ENCODE results near the gene TBC1D32.
A peak's percentile ranks its signal among the peaks of the same experiment; 100 is the strongest.
"Not testable (repeated sequence)": the region's sequence is repeated elsewhere in the genome, so short reads cannot be mapped to it uniquely, and the experiment has no call there.

The TBC1D32 gene

DNA sequence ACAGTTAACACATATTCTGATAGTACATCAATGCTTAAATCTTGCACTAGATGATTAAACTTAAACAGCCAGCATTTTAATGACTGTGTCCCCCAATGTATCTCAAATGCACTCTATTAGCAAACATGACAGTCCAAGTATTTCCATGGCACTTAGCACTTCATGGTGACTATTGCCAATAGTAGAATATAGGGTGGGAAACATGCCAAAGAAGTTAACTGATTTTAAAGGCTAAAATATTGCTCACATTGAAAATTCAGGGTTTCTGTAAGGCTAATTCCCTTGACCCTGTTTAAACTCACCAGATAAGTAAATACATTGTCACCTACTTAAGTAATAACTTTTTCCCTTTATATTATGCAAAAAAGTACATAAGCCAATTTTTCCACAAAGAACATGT, 266.9 kb downstream of the TBC1D32 start:
- TF ChIP-seq CTCF (IDR thresholded peaks at IDR 0.05; ENCODE audit: extremely low read depth, missing control alignments): no peak
- DNase-seq (ENCODE audit: low spot score): no peak

DNA sequence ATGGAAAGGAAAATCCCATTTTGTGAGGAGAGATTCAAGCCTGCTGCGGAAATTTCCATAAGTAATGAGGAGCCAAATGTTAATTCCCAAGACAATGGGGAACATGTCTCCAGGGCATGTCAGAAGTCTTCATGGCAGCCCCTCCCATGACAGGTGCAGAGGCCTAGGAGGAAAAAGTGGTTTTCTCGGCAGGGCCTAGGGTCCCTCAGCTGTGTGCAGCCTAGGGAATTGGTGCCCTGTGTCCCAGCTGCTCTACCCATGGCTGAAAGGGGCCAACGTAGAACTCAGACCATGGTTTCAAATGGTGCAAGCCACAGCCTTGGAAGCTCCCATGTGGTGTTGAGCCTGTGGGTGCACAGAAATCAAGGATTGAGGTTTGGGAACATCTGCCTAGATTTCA, 269.9 kb downstream of the TBC1D32 start:
- DNase-seq (ENCODE audit: low spot score): no peak
- no peak for TF ChIP-seq CTCF (IDR thresholded peaks at IDR 0.05; ENCODE audit: extremely low read depth, missing control alignments)

DNA sequence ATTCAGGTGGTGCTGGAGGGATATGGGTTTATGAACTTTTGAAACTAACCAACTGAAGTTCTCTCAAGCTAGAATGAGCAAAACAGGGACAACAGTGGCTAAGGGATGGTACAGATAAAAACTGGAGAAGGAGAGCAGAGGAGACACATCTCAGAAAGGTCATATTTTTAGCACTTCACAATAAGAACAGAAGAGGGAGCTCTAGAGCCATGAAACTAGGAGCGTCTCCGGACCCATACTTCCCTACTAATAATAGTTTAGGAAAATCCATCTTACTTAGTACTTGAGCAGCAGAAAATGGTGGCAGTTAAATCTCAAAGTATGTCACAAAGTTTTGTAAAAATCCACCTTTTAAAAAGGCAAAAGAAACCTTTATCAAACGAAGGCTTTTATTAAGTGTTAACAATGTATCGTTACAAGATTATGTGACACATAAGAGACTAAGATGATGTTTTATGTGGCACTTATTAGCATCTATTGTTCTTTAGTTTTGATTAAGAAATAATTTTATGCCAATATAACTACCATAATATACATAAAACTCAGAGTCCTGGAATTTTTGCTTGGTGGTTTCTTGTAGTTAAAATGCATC, 278.6 kb downstream of the TBC1D32 start:
- DNase-seq (ENCODE audit: low spot score): peak; percentile 32
- TF ChIP-seq CTCF (IDR thresholded peaks at IDR 0.05; ENCODE audit: extremely low read depth, missing control alignments): peak; percentile 34

DNA sequence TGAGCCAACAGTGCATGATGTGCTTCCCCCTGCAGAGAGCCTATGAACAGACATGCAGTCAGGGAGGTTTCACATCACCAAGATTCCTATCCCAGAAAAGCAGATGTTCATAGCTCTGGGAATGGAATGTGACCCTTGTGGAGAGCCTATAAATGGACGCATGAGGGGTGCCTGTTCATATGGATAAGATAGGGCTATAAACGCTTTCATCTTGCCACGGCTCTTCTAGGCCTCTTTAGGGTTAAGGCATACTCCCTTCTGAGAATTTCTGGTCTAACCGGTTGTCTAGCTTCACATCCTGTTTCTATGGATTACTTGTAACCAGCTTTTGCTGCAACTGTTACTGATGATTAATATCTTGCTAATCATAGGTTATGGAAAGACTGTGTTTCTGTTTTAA, 285.7 kb downstream of the TBC1D32 start:
- DNase-seq (ENCODE audit: low spot score): not testable (repeated sequence)

- not testable (repeated sequence) for DNase-seq (ENCODE audit: low spot score)
Measured at GRCh38 chr6:121044905-121045304, 289.4 kb downstream of the TBC1D32 start.

DNA sequence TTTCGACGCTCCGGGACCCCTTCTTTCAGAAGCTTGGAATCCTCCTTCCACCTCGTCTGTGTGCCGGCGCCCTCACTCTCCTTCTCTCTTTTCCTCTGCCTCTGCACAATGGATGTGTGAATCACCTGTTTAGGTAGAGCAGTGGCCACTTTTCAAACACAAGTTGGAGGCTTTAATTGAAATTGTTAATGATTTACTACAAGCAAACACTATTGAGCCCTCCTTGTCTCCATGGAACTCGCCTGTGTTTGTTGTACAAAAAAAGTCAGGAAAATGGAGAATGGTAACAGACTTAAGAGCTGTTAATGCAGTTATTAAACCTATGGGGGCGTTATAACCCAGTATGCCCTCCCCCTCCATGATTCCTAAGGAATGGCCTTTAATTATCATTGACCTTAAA, 290.6 kb downstream of the TBC1D32 start:
- DNase-seq (ENCODE audit: low spot score): not testable (repeated sequence)

DNA sequence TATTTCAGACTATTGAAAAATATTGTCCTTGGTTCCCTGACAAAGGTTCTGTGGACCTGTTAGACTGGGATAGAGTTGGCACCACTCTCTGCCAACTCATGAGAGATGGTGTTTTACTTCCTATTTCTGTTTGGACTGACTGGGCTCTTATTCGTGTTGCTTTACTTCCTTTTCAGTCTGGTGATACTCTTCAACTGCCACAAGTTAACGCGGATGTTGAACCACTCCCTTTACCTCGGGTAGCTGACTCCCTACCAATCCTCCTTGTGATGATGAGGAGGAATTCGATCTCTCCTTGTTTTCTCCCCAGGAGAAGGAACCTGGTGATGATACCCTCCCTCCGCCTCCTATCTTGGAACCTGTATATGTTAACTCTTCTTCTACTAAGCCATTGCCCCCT, 291.1 kb downstream of the TBC1D32 start:
- DNase-seq (ENCODE audit: low spot score): not testable (repeated sequence)

DNA sequence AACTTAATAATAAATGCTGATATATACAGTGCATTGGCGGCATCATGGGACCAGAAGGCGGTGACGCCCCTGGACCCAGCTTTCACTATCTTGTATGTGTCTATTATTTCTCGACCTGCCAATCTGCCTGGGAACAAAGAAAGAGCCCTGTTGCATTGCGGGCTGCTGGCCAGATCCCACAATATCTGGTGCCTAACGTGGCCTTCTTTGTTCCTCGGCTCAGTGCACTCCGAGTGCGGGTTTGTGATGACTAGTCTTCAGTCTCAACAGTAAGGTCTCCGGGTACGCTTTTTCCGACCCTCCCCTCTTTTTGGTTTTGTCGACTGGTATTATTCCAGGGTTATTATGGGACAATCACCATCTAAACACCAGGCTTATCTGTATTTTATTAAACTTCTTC, 291.5 kb downstream of the TBC1D32 start:
- DNase-seq (ENCODE audit: low spot score): no peak
- no peak for TF ChIP-seq CTCF (IDR thresholded peaks at IDR 0.05; ENCODE audit: extremely low read depth, missing control alignments)

DNA sequence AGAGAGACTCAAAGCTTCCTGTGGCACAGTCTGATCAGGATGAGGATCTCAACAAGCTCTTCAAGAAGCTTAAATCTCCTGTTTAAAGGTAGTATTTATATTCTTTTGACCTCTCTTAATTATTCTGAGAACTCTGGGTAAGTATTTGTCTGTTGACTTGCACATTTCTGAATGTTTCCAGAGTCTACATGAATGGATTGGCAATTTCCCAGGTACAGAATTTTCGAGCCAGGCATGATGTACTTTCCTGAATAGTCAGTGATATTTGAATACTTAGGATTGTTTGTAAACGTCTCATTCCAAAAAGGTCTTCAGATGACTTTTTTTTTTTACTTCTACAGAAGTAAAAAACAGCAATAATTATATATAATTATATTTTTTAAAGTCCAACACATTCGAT, 293.4 kb downstream of the TBC1D32 start:
- no peak for TF ChIP-seq CTCF (IDR thresholded peaks at IDR 0.05; ENCODE audit: extremely low read depth, missing control alignments)
- DNase-seq (ENCODE audit: low spot score): no peak

DNA sequence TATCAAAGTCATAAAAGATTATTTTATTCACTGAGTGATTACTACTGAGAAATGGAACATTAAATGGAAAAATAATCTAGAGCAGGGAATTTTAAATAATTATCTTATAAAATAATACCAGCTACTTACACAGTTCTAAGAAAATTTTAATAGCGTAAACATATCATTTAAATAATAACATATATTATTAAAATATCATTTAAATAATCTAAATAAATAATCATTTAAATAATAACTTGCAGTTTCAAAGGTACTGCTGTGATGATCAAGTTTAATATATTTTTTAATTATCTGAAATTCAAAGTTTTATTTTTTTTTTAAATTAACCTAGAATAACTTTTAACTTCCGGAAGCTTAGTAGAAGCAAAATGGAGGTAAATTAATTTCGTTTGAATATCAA, 301.2 kb downstream of the TBC1D32 start:
- TF ChIP-seq CTCF (IDR thresholded peaks at IDR 0.05; ENCODE audit: extremely low read depth, missing control alignments): no peak
- no peak for DNase-seq (ENCODE audit: low spot score)
